Measurements from ENCODE around the gene DYNLT3.

DYNLT3 gene

DNA sequence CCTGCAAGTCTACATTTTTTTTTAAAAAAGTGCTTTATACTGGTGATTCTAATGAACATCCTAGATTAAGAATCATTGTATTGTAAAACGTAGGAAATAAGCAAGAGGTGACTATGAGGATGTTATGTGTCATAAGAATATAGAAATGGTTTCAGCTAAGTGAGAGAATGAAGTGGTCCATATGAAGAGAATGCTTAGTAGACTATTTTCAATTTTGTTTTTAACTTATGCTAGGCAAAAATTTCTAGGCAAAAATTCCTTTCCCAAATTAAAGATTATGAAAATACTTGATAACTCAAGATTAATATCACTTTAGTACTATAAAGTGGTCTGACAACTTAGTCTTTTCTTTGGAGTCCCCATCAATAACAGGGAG is 825 bp downstream of the DYNLT3 start:
- peak overlapping the region; percentile 53 to 78 (median 64) for H3K4me3 ChIP-seq
- H3K27ac ChIP-seq = peak overlapping the region in 14 of 21 experiments; percentile 60 to 93 (median 86)

- Histone ChIP-seq H3K27ac (peak overlapping the region in 2 of 21 experiments; percentile 90 to 91), H3K4me3 (peak overlapping the region in 1 of 7 experiments; percentile 61)
These were observed 1.2 kb downstream of the DYNLT3 start for GRCh38 chrX:37846141-37846540.

- H3K4me3 ChIP-seq = no peak overlapping the region
These were observed 2.7 kb downstream of the DYNLT3 start for GRCh38 chrX:37844622-37845021.

GRCh38 chrX:37840931-37841330 is 6.4 kb downstream of the DYNLT3 start:
- Histone ChIP-seq H3K27ac (no peak overlapping the region), H3K4me3 (no peak overlapping the region)

More at GRCh38 chrX:37844622-37845021, 2.7 kb downstream of the DYNLT3 start:
- H3K27ac ChIP-seq = peak overlapping the region in 1 of 21 experiments; percentile 5

GRCh38 chrX:37834937-37835336 is 12.4 kb downstream of the DYNLT3 start:
- Histone ChIP-seq H3K4me3 (no peak overlapping the region), H3K27ac (no peak overlapping the region)

DNA sequence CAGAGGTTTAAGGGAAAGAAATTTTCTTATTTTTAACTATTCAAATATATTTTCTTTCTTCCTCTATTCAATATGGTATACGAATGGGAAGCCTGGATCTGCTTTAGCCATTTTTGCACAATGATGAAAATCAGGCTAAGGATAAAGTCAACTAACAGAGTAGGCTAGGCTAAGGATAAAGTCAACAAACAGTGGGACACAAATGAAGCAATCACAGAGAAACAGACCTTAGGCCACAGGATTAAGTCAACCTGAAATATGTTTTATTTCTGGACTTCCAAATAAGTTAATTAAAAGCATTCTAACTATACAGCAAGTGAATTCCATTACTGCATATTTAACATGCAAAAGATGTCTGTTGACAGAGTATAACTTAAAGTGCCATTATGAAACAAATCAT is 17.0 kb downstream of the DYNLT3 start:
- no peak overlapping the region for H3K4me3 ChIP-seq
- H3K27ac ChIP-seq = no peak overlapping the region

- Histone ChIP-seq H3K4me3 (no peak overlapping the region), H3K27ac (no peak overlapping the region)
These were observed 17.6 kb downstream of the DYNLT3 start for GRCh38 chrX:37829721-37830120.

GRCh38 chrX:37825215-37825842 is 22.0 kb downstream of the DYNLT3 start:
- Histone ChIP-seq H3K4me3 (no peak overlapping the region), H3K27ac (no peak overlapping the region)

DNA sequence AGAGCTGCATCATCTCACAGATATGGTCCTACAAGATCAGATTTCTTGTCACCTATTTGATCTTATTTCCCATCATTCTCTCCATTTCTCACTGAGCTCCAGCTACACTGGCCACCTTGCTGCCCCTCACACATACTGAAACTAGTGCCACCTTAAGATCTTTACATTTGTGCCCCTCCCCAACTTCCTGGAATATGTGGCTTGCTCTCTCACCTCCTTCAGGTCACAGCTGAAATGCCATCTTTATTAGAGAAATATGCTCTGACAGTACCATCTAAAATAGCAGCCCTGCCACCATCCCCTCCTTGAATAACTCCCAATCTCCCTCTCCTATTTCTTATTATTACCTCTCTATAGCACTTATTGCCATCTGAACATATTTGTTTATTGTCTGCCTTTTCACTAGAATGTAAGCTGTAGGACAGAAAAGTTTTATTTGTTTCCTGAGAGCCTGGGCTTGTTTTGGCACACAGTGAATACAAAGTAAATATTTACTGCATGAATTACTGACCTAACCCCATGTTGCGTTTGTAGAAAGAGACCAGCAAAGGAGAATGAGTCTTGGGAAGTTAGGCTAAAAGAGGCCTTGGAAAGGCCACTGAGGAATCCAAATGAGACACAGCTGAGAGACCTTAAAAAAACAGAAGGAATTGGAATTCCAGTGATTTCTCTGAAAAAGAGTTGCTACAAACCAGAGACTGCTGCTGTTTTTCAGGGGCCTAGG is 22.7 kb downstream of the DYNLT3 start:
- Histone ChIP-seq H3K4me3 (no peak overlapping the region), H3K27ac (no peak overlapping the region)

DNA sequence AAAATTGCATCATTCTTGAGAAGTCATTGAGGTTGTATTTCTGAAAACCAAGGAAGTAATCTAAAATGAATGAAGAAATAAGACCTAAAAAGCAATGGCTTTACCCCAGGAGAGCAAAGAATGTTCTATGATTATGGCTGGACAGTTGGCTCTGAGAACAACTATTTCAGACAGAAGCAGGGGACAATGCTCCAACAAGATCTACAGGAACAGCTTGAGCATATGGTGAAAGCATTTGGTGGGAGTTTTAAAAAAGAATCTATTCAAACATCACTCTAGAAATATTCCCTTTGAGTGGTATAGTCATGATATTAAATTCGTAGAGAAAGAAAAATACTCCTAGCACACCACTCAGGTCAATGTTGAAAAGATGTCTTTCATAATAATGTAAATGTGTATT is 26.7 kb downstream of the DYNLT3 start:
- no peak overlapping the region for H3K4me3 ChIP-seq
- no peak overlapping the region for H3K27ac ChIP-seq

DNA sequence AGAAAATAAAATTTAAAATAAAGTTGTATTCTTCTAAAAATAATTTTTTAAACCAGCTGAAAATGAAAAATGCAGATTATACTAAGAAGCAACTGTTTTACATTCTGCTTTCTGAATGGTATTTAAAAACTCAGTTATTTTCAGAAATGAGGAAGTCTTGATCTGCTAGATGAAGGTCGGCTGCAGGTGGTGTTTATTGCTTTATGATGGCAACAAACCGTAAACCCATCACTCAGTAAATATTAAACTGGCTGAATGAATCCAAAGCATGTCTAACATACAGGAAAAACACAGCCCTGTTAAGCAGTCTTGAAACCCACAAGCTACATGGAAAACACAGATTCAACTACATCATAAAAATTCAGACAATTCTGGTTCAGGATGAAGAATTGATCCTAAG is 29.3 kb downstream of the DYNLT3 start:
- H3K27ac ChIP-seq = no peak overlapping the region
- no peak overlapping the region for H3K4me3 ChIP-seq

GRCh38 chrX:37817579-37817978 is 29.8 kb downstream of the DYNLT3 start:
- H3K4me3 ChIP-seq = no peak overlapping the region
- no peak overlapping the region for H3K27ac ChIP-seq

- Histone ChIP-seq H3K27ac (no peak overlapping the region), H3K4me3 (no peak overlapping the region)
These were observed 30.2 kb downstream of the DYNLT3 start for GRCh38 chrX:37817176-37817575.

GRCh38 chrX:37816766-37817165 is 30.6 kb downstream of the DYNLT3 start:
- no peak overlapping the region for H3K27ac ChIP-seq
- H3K4me3 ChIP-seq = no peak overlapping the region

- no peak overlapping the region for H3K27ac ChIP-seq
- H3K4me3 ChIP-seq = no peak overlapping the region
These were observed 32.0 kb downstream of the DYNLT3 start for GRCh38 chrX:37815366-37815765.

GRCh38 chrX:37813570-37813969 is 33.8 kb downstream of the DYNLT3 start:
- no peak overlapping the region for H3K27ac ChIP-seq
- no peak overlapping the region for H3K4me3 ChIP-seq

DNA sequence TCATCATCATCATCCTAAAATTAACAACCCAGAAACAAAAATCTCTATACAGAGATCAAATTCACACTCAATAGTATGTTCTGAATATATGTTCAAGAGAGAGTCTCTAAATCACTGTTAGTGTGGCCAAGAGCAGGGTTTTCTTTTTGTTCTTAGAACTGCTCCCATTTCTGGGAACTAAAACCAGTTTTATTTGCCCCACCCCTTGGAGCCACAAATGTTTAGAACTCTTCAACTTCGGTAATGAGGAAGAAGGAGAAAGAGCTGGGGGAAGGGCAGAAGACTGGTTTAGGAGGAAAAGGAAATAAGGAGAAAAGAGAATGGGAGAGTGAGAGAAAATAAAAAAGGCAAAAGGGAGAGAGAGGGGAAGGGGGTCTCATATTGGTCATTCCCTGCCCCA is 35.3 kb downstream of the DYNLT3 start:
- H3K27ac ChIP-seq = no peak overlapping the region
- no peak overlapping the region for H3K4me3 ChIP-seq

- Histone ChIP-seq H3K4me3 (no peak overlapping the region), H3K27ac (no peak overlapping the region)
These were observed 37.4 kb downstream of the DYNLT3 start for GRCh38 chrX:37809970-37810369.

- Histone ChIP-seq H3K4me3 (no peak overlapping the region), H3K27ac (no peak overlapping the region)
These were observed 44.3 kb downstream of the DYNLT3 start for GRCh38 chrX:37803057-37803456.

GRCh38 chrX:37802028-37802427 is 45.3 kb downstream of the DYNLT3 start:
- H3K27ac ChIP-seq = peak overlapping the region in 1 of 21 experiments; percentile 16
- no peak overlapping the region for H3K4me3 ChIP-seq

DNA sequence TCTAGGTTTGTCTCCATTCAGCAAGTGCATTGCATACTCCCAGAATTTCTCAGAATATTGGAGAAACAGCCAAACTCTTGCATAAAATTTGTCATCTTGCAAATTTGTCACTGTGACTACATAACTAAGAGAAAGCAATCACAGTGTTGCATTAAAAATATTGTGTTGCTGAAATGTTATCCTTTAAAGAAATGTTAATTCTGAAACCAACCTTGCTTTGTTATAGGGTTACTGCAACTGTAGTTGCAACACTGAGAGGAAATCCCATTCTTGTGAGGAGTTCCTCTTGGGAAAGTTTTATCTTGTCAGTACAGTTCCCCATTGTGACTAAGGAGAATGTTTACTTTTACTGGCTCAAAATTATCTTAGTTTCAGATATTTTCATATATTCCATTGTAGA is 46.7 kb downstream of the DYNLT3 start:
- peak overlapping the region in 1 of 21 experiments; percentile 16 for H3K27ac ChIP-seq

GRCh38 chrX:37799936-37800335 is 47.4 kb downstream of the DYNLT3 start:
- Histone ChIP-seq H3K27ac (no peak overlapping the region), H3K4me3 (no peak overlapping the region)

More for the DNA sequence above, 46.7 kb downstream of the DYNLT3 start:
- no peak overlapping the region for H3K4me3 ChIP-seq
